HCT116 (cell line): ENCODE data around the gene C1orf174. TPM values are rescaled to one million over a fixed set of nuclear protein-coding genes. Genes with fewer than 3 reads are reported as not detected.

Source experiments
- ATAC-seq: fragments of 200-7000 bp; cut with Tn5 transposase; 2 replicates; pipeline ENCODE4 v1.9.1; 2020; ENCODE audit warnings: mild to moderate bottlenecking, moderate library complexity
- BruUV-seq: library from RNA; stranded (reverse); fragments of 400-500 nt; replicated peaks from 2 replicates; lab custom pipeline; 2021; lab: Mats Ljungman, UMichigan
- CTCF ChIA-PET: fragments of 300-600 bp; sonication (Branson Sonifier 250); formaldehyde crosslinking; loops from one replicate; lab custom pipeline; 2021; ENCODE audit warnings: antibody characterized with exemption; lab: Charles Lee
- POLR2A ChIA-PET: fragments of 300-600, 350-600 bp; sonication (Branson Sonifier 250); formaldehyde crosslinking; loops from one replicate; lab custom pipeline; 2021; ENCODE audit warnings: antibody characterized with exemption; lab: Charles Lee
- RAD21 ChIA-PET, 2 experiments: fragments of 300-600 bp; sonication (Branson Sonifier 250); formaldehyde crosslinking; loops; one replicate each; lab custom pipeline; 2023; ENCODE audit warnings: low total read pairs in 2 of 2; ENCODE audit not compliant: uncharacterized antibody in 2 of 2, unreplicated experiment in 2 of 2, low non-redundant PET in 1 of 2; lab: Charles Lee
- DNase-seq: peaks from one replicate; pipeline ENCODE4 v3.0.0-alpha.2; 2010; ENCODE audit warnings: low read depth, low spot score
- H2AFZ ChIP-seq: fragments of 200-600 bp; shearing (Covaris generic), sonication (generic); 2 replicates; pipeline ENCODE4 v1.6.1; 2017; ENCODE audit warnings: low read depth, mixed run types, mixed read lengths, antibody characterized with exemption, low read length; ENCODE audit not compliant: poor library complexity, severe bottlenecking
- H3K27ac ChIP-seq: 2 replicates; pipeline ENCODE4 v1.5.1; 2012; ENCODE audit warnings: low read depth, low read length
- H3K27me3 ChIP-seq: fragments of 200-600 bp; sonication (generic); 2 replicates; pipeline ENCODE4 v1.6.1; 2016; ENCODE audit warnings: mixed run types, low read length, mixed read lengths; ENCODE audit not compliant: insufficient read depth
- H3K36me3 ChIP-seq, 2 experiments: fragments of 200-500 bp in 1 of 2; fragments of 200-600 bp in 1 of 2; sonication (Bioruptor generic) in 1 of 2; sonication (generic) in 1 of 2; 2 replicates each; pipeline versions ENCODE4 v1.5.1 to v1.6.1; 2014 to 2016; ENCODE audit warnings: low read length in 2 of 2, inconsistent platforms in 1 of 2, mixed read lengths in 1 of 2, mixed run types in 1 of 2; ENCODE audit not compliant: insufficient read depth in 2 of 2, control insufficient read depth in 1 of 2
- H3K4me1 ChIP-seq, 2 experiments: fragments of 200-600 bp in 1 of 2; sonication (generic) in 1 of 2; 2 replicates each; pipeline versions ENCODE4 v1.5.1 to v1.6.1; 2012 to 2017; ENCODE audit warnings: low read length in 2 of 2, inconsistent platforms in 1 of 2, mild to moderate bottlenecking in 1 of 2, mixed read lengths in 1 of 2, mixed run types in 1 of 2, moderate library complexity in 1 of 2; ENCODE audit not compliant: insufficient read depth in 2 of 2, control insufficient read depth in 1 of 2
- H3K4me2 ChIP-seq: fragments of 200-600 bp; sonication (generic); 2 replicates; pipeline ENCODE4 v1.6.1; 2017; ENCODE audit warnings: mixed run types, low read length, mixed read lengths
- H3K4me3 ChIP-seq, 2 experiments: fragments of 200-600 bp in 1 of 2; sonication (generic) in 1 of 2; replicated peaks in 1 of 2; 2 replicates each; pipeline ENCODE4 v1.5.1; 2011 to 2016; ENCODE audit warnings: low read length in 2 of 2, control low read depth in 1 of 2, low read depth in 1 of 2, mild to moderate bottlenecking in 1 of 2, mixed read lengths in 1 of 2, mixed run types in 1 of 2
- H3K79me2 ChIP-seq: fragments of 200-600 bp; sonication (generic); 2 replicates; pipeline ENCODE4 v1.6.1; 2017; ENCODE audit warnings: mild to moderate bottlenecking, mixed run types, low read length, moderate library complexity, mixed read lengths; ENCODE audit not compliant: insufficient read depth
- H3K9ac ChIP-seq: fragments of 200-600 bp; sonication (generic); 2 replicates; pipeline ENCODE4 v1.6.1; 2016; ENCODE audit warnings: low read length, mixed read lengths
- H3K9me2 ChIP-seq: fragments of 200-600 bp; sonication (generic), shearing (Covaris generic); 2 replicates; pipeline ENCODE4 v1.6.1; 2017; ENCODE audit warnings: mixed run types, mild to moderate bottlenecking, moderate library complexity; ENCODE audit not compliant: insufficient read depth
- H3K9me3 ChIP-seq, 2 experiments: fragments of 200-500 bp in 1 of 2; fragments of 200-600 bp in 1 of 2; sonication (Bioruptor generic) in 1 of 2; sonication (generic) in 1 of 2; 2 replicates each; pipeline ENCODE4 v1.6.1; 2014 to 2017; ENCODE audit warnings: low read length in 2 of 2, mixed read lengths in 2 of 2, inconsistent platforms in 1 of 2, low read depth in 1 of 2, mild to moderate bottlenecking in 1 of 2, mixed run types in 1 of 2, moderate library complexity in 1 of 2; ENCODE audit not compliant: control insufficient read depth in 1 of 2, insufficient read depth in 1 of 2
- H4K20me1 ChIP-seq: fragments of 200-600 bp; sonication (generic), shearing (Covaris generic); 2 replicates; pipeline ENCODE4 v1.6.1; 2017; ENCODE audit warnings: mixed run types, mild to moderate bottlenecking, moderate library complexity; ENCODE audit not compliant: insufficient read depth
- ATF3 ChIP-seq: IDR thresholded peaks from 2 replicates; pipeline ENCODE4 v1.6.1; 2012
- CBX3 ChIP-seq: IDR thresholded peaks from 2 replicates; pipeline ENCODE4 v1.6.1; 2012; ENCODE audit warnings: low read depth
- CEBPB ChIP-seq: IDR thresholded peaks from 2 replicates; pipeline ENCODE4 v1.6.1; 2012; ENCODE audit warnings: low read depth
- CTCF ChIP-seq, 3 experiments: fragments of 200-600 bp in 1 of 3; sonication (generic) in 1 of 3; IDR thresholded peaks in 2 of 3; conservative IDR thresholded peaks in 1 of 3; 2 replicates each; pipeline ENCODE4 v1.5.1; 2012 to 2017; ENCODE audit warnings: low read depth in 2 of 3, low read length in 2 of 3, antibody characterized with exemption in 1 of 3, borderline replicate concordance in 1 of 3, control low read depth in 1 of 3, mild to moderate bottlenecking in 1 of 3, mixed read lengths in 1 of 3, mixed run types in 1 of 3, moderate library complexity in 1 of 3; ENCODE audit not compliant: insufficient read depth in 1 of 3
- EGR1 ChIP-seq: IDR thresholded peaks from 2 replicates; pipeline ENCODE4 v1.6.1; 2012; ENCODE audit warnings: low read depth
- EZH2 ChIP-seq: fragments of 200-600 bp; sonication (generic); IDR thresholded peaks from 2 replicates; pipeline ENCODE4 v1.6.1; 2017; ENCODE audit warnings: antibody characterized with exemption, mixed run types
- EZH2phosphoT487 ChIP-seq: fragments of 200-600 bp; IDR thresholded peaks from 2 replicates; pipeline ENCODE4 v1.6.1; 2018; ENCODE audit warnings: antibody characterized with exemption, borderline replicate concordance
- FOSL1 ChIP-seq: IDR thresholded peaks from 2 replicates; pipeline ENCODE4 v1.6.1; 2012; ENCODE audit warnings: low read depth
- JUND ChIP-seq: IDR thresholded peaks from 2 replicates; pipeline ENCODE4 v1.6.1; 2012
- POLR2A ChIP-seq: IDR thresholded peaks from 2 replicates; pipeline ENCODE4 v1.7.0; 2011; ENCODE audit warnings: borderline replicate concordance; ENCODE audit not compliant: insufficient read depth, insufficient read length; ENCODE audit errors: extremely low read depth
- POLR2AphosphoS5 ChIP-seq: IDR thresholded peaks from 2 replicates; pipeline ENCODE4 v1.6.1; 2011; ENCODE audit warnings: mild to moderate bottlenecking, low read depth, low read length, moderate library complexity
- RAD21 ChIP-seq: IDR thresholded peaks from 2 replicates; pipeline ENCODE4 v1.6.1; 2012; ENCODE audit warnings: low read depth, mild to moderate bottlenecking
- REST ChIP-seq: IDR thresholded peaks from 2 replicates; pipeline ENCODE4 v1.6.1; 2012; ENCODE audit warnings: low read depth
- SIN3A ChIP-seq: IDR thresholded peaks from 2 replicates; pipeline ENCODE4 v1.6.1; 2012; ENCODE audit warnings: low read depth
- SP1 ChIP-seq: IDR thresholded peaks from 2 replicates; pipeline ENCODE4 v1.6.1; 2012; ENCODE audit warnings: low read depth
- SRF ChIP-seq: IDR thresholded peaks from 2 replicates; pipeline ENCODE4 v1.6.1; 2012; ENCODE audit warnings: low read depth
- TCF7L2 ChIP-seq: IDR thresholded peaks from 2 replicates; pipeline ENCODE4 v1.7.0; 2011; ENCODE audit warnings: borderline replicate concordance, inconsistent platforms; ENCODE audit not compliant: insufficient read depth, insufficient read length; ENCODE audit errors: extremely low read depth
- YY1 ChIP-seq: IDR thresholded peaks from 2 replicates; pipeline ENCODE4 v1.6.1; 2011; ENCODE audit warnings: low read length, low read depth, moderate library complexity, mild to moderate bottlenecking; ENCODE audit not compliant: insufficient replicate concordance; ENCODE audit errors: extremely low read depth
- ZFX ChIP-seq: fragments of 450-650 bp; IDR thresholded peaks from 2 replicates; pipeline ENCODE4 v1.6.1; 2017
- intact Hi-C: fragments of 100-400 bp; cut with micrococcal nuclease; formaldehyde crosslinking; loops from 2 replicates; pipeline ENCODE4 v1.10.0; 2022
- total RNA-seq: library from RNA; stranded (reverse); gene quantifications from one replicate; pipeline ENCODE4 v1.2.1, GENCODE V29; 2021; ENCODE audit not compliant: unreplicated experiment

C1orf174 gene
- total RNA-seq, 1 experiment from 2014 or later: 33.7 TPM

GRCh38 chr1:3888301-3888700, 11.8 kb downstream of the C1orf174 start:
- Histone ChIP-seq H3K27ac (no peak overlapping the region), H3K27me3 (no peaks in the 10 kb centered on the region), H3K9me2 (no peaks in the 10 kb centered on the region), H3K4me2 (no peak overlapping the region), H3K36me3 (peaks cover 17 to 24% of the 10 kb centered on the region in 2 experiments; a peak in 3 of 4 replicates), H3K4me3 (no peak overlapping the region), H3K9ac (no peak overlapping the region), H2AFZ (no peak overlapping the region), H3K9me3 (no peaks in the 10 kb centered on the region), H3K4me1 (no peaks in the 10 kb centered on the region), H3K79me2 (peaks cover 15% of the 10 kb centered on the region), H4K20me1 (no peaks in the 10 kb centered on the region)
- no TSS peak for BruUV-seq
- ChIA-PET POLR2A (no interaction called here), RAD21 (no interaction called here), CTCF (no interaction called here)
- ATAC-seq (no peak), DNase-seq (no peak)
- intact Hi-C loops: no loop called here
- TF ChIP-seq REST (no peak), ZFX (no peak), POLR2A (no peak), POLR2AphosphoS5 (no peak), SIN3A (no peak), ATF3 (no peak), EZH2 (no peak), CBX3 (no peak), CEBPB (no peak), CTCF (IDR thresholded peaks at IDR 0.05 in 2 of 3, conservative IDR thresholded peaks at IDR 0.05 in 1 of 3; ENCODE audit: borderline replicate concordance in 1 of 3, insufficient read depth in 1 of 3, low read depth in 2 of 3, low read length in 2 of 3) (no peak), YY1 (no peak), EGR1 (no peak), RAD21 (no peak), JUND (no peak), SP1 (no peak), FOSL1 (no peak), EZH2phosphoT487 (no peak), TCF7L2 (no peak), SRF (no peak)
